Coronary artery (tissue), 2 donors: ENCODE data around the gene ANP32E.
"Not testable (repeated sequence)": the region's sequence is repeated elsewhere in the genome, so short reads cannot be mapped to it uniquely, and the experiment has no call there.

Source experiments
- DNase-seq: peaks from one replicate; pipeline ENCODE4 v3.0.0-alpha.2; 2017; ENCODE audit warnings: low spot score
- H3K27ac ChIP-seq, 2 donors: fragments of 200-600 bp; sonication (generic); one replicate each; pipeline ENCODE4 v1.5.1; 2016 to 2019
- H3K4me3 ChIP-seq: fragments of 200-600 bp; sonication (generic); 2 replicates; pipeline ENCODE4 v1.5.1; 2016; ENCODE audit warnings: mild to moderate bottlenecking, moderate library complexity
- CTCF ChIP-seq: fragments of 200-600 bp; sonication (generic); IDR thresholded peaks from one replicate; pipeline ENCODE4 v1.5.1; 2019; ENCODE audit warnings: antibody characterized with exemption

The ANP32E gene

GRCh38 chr1:150256198-150256553 lies 20.3 kb upstream of the ANP32E start:
- TF ChIP-seq CTCF, result no peak
- H3K4me3 ChIP-seq, result peak overlapping the region; percentile 50
- no peak for DNase-seq
- no peak overlapping the region for H3K27ac ChIP-seq

GRCh38 chr1:150249936-150250335 lies 14.0 kb upstream of the ANP32E start:
- Histone ChIP-seq H3K4me3 (no peak overlapping the region), H3K27ac (no peak overlapping the region)
- TF ChIP-seq CTCF, result no peak

GRCh38 chr1:150243003-150243402 lies 7.1 kb upstream of the ANP32E start:
- DNase-seq, result no peak
- Histone ChIP-seq H3K4me3 (no peak overlapping the region), H3K27ac (no peak overlapping the region)
- no peak for TF ChIP-seq CTCF

More at GRCh38 chr1:150249936-150250335, 14.0 kb upstream of the ANP32E start:
- no peak for DNase-seq

- no peak overlapping the region for H3K4me3 ChIP-seq
- no peak for DNase-seq
- TF ChIP-seq CTCF, result no peak
Observed at GRCh38 chr1:150237746-150238145, 1.8 kb upstream of the ANP32E start.

GRCh38 chr1:150237176-150237575 lies 1.3 kb upstream of the ANP32E start:
- not testable (repeated sequence) for H3K27ac ChIP-seq, DNase-seq, H3K4me3 ChIP-seq

More at GRCh38 chr1:150237746-150238145, 1.8 kb upstream of the ANP32E start:
- H3K27ac ChIP-seq, result no peak overlapping the region

GRCh38 chr1:150236614-150237100 lies 745 bp upstream of the ANP32E start:
- peak overlapping the region; percentile 81 for H3K4me3 ChIP-seq
- peak overlapping the region in 1 of 2 donors; percentile 98 for H3K27ac ChIP-seq
- TF ChIP-seq CTCF, result no peak
- DNase-seq, result no peak

GRCh38 chr1:150235294-150235851 lies 539 bp downstream of the ANP32E start:
- no peak for TF ChIP-seq CTCF
- peak overlapping the region; percentile 81 for H3K4me3 ChIP-seq
- no peak for DNase-seq
- peak overlapping the region; percentile 97 to 98 for H3K27ac ChIP-seq
